Activated CD8-positive, alpha-beta memory T cell treated with anti-CD3 and anti-CD28 coated beads for 48 hours (primary cell): ENCODE measurements around the gene SHISA4.
"Not testable (repeated sequence)": the region's sequence is repeated elsewhere in the genome, so short reads cannot be mapped to it uniquely, and the experiment has no call there.

Experiments
- DNase-seq, 3 experiments: peaks; one replicate each; pipeline ENCODE4 v3.0.0-alpha.2; 2020; ENCODE audit warnings: low read depth in 2 of 3, low spot score in 2 of 3

The SHISA4 gene

DNA sequence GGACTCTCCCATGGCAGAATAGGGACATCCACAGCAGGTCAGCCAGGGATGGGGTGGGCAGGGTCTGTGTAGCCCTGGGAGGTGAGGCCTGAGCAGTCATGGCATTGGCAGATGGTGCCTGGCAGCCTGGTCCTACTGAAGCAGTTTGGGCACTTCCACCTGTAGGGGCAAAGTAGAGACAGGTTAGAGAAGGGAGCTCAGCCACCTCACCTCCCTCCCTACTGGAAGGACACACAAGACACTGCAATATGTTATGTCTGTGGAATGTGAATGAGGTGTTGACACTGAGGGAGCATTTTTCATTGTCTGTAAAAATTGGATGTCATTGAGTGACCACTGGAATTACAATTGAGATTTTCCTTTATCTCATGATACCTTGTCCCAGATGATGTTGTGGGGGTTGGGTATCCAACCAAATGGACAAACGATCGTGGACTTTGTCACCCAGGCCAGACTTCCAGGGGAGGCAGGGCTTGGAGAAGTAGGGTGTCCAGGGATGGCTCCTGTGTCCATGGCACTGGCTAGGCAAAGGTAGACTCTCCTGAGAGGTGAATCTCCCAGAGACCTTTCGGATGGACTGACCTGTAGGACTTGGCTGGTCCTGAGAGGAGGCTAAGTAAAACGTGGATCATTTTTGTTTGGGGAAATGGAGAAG lies 9.7 kb downstream of the SHISA4 start:
- no peak for DNase-seq

DNA sequence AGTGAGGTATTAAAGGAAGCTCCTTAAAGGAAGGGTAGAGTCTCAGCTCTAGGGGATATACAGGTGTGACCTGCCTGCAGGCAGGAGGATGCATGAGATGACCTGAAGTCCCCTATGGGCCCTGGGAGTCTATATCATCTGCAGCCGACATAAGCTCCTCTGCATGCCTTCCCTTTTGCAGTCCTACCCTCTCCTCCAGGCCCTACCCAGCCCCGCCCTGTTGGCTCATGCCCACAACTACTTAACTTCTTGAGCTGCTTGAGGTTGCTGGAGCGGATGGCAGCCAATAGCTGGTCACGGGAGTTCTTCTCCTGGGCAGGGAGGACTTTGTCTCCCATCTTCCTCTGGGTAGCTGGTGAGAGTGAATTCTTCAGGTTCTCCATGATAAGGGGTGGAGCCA lies 10.3 kb downstream of the SHISA4 start:
- no peak for DNase-seq

DNA sequence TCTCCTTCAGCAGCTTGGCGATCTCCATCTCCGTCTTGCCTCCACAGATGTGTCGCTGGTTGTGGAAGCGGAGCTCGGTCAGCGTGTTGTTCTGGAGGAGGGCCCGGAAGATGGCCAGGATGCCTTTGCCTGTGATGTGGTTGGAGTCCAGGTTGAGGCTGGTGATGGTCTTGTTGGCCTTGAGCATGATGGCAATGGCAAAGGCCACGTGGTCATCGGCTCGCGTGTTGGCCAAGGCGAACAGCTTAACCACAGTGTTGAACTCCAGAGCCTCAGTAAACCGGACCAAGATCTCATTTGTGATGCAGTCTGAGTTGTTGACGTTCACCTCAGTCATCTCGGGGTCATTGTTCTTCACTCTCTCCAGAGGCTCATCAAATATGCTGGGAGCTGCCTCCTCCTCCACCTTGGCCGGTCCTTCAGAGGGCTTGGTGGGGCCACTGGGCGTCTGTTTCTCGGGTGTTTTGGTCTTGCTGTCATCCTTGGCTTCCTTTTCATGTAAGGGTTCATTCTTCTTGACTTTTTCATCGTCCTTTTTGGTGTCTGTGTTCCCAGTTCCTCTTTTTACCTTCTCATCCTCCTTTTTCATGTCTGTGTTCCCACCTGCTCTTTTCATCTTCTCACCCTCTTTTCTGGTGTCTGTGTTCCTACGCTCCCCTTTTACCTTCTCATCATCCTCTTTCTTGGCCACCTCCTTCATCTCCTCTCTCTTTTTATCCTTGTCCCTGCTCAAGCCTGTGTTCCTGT lies 11.2 kb downstream of the SHISA4 start:
- DNase-seq = no peak

DNA sequence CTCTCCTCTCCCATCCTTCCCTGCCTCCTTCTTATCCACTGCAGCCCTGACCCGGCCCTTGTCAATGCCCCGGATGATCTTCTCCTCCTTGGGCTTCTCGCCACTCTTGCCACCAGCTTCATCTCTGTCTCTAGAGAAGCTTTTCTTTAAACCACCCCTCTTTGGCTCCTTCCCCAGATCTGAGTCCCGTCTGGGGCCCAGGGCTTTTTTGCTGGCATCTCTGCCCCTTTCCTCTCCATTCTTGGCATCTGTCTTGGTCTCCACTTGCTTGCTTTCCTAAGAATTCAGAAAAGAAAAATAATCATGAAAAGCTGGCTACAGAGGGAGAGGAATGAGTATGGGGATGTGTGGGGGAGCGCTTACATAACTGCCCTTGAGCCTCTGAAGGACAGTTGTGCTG lies 11.8 kb downstream of the SHISA4 start:
- no peak for DNase-seq

DNA sequence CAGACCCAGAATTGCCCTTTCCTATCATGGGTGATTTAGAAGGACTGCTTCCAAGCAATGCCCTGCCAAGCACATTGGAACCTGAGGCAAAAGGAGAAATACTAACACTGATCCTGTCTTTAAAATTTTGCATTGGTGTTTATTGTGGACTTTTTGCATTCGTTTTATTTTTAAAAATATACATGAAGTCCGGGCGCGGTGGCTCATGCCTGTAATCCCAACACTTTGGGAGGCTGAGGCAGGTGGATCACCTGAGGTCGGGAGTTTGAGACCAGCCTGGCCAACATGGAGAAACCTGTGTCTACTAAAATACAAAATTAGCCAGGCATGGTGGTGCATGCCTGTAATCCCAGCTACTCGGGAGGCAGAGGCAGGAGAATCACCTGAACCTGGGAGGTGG lies 12.3 kb downstream of the SHISA4 start:
- not testable (repeated sequence) for DNase-seq

DNA sequence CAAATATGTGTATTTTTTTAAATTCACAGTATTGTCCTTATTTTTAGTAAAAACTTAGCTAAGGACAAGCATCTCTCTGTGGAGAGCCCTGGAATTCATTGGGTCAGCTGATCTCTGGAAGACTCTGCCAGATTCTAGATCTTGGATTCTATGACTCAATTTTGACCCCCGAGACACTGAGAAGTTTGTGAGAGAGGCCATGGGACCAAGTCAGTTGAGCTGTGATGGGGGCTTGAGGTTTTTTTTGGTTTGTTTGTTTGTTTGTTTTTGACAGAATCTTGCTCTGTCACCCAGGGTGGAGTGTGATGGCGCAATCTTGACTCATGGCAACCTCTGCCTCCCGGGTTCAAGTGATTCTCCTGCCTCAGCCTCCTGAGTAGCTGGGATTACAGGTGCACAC lies 13.5 kb downstream of the SHISA4 start:
- DNase-seq = no peak

DNA sequence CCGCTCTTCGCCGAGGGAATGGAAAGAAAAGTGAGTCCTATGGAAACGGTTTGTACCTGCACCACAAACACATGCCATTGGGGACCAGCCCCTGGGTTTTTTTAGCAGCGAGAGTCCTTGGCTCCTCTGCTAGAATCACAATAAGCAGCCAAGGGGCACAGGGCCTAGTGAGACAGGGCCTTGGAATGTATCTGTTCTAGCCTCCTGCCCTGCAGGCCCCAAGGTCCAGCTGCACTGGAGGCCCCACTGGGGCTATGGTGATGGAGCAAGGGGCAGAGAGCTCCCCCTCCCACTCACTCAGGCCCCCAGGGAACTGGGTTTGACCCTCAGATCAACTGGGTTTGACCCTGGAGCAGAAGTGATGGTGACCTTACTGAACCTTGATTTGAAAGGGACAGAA lies 14.4 kb downstream of the SHISA4 start:
- DNase-seq = no peak

DNA sequence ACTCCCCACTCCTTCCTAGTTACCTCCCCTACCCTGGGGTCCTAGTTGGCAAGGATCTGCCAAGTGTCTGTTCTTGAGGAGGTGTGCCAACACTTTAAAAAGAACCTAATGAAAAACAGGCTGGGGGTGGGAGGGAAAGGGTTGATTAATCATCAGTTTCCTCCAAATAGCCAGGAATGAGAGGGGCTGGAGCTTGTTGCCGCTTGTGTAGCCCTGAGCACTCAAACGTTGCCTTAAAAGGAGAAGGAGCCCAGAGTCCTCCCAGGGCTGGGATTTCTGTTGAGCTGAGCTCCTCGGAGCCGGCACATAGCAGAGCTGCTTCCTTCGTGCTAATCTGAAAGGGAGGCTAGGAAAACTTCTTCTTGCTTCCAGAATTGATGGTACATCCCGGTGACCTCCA lies 15.9 kb downstream of the SHISA4 start:
- no peak for DNase-seq

DNA sequence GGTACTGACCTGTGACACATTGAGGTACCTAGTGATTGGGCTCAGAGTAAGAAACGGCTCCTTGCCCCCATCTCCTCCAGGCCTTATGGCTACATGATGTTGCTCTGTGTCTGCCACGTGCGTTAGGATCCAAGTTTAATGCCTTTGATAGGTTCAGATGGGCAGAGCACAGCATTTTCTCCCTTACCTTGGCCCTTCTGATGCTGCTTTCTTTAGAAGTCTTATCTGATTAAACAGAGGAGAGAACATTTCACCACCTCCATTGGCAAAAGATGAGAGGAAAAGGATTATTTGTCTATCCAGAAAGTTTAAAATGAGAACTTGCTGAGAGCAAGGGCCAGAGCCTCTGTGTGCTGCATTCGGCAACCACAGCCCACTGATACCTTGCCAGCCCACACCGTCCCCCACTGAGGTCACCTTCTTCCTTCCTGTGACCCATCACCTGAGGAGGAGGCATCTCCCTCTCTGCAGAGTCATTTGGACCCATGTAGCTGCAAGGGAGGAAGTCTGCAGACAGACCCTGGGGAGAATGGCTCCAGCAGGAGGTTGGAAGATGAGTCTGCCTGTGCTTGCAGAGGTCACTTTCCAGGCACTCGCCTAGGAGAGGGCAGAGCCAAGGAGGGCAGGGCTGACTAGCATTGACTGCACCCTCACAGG lies 16.7 kb downstream of the SHISA4 start:
- DNase-seq = no peak

DNA sequence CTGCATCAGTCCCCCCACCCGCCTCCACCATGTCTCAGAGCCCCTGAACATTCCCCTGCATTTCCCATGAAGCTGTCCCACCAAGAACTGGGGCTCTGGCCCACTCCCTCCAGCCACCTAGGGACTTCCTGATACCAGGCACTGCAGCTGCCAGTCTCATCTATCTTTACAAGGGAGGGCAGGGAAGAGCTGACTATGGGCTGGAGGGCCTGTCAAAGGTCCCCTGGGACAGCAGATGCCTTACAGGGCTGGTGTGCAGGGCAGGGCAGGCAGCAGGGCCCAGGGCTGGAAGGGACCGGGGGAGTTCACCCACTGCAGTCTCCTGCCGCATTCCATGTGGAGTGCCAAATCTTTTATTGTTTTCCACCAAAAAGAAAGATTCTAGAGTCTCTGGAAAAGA lies 17.6 kb downstream of the SHISA4 start:
- no peak for DNase-seq

DNA sequence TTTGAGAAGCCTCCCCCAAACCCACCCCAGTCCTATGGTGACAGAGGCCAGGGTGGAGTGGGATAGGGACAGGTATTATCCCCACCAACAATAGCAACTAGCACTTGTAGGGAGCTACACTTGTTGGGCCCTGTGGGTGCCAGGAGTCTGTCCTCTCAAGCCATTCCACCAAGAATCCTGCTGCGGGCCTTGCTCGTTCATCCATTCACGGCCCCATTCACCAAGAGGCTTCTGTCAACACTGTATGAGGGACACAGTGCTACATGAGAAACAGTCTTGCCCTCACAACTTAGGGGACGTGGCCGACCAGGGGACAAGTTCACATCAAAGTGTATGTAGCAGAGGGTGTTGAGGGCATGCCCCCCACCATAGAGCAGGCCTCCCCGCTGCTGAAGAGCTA lies 18.9 kb downstream of the SHISA4 start:
- DNase-seq = no peak

DNA sequence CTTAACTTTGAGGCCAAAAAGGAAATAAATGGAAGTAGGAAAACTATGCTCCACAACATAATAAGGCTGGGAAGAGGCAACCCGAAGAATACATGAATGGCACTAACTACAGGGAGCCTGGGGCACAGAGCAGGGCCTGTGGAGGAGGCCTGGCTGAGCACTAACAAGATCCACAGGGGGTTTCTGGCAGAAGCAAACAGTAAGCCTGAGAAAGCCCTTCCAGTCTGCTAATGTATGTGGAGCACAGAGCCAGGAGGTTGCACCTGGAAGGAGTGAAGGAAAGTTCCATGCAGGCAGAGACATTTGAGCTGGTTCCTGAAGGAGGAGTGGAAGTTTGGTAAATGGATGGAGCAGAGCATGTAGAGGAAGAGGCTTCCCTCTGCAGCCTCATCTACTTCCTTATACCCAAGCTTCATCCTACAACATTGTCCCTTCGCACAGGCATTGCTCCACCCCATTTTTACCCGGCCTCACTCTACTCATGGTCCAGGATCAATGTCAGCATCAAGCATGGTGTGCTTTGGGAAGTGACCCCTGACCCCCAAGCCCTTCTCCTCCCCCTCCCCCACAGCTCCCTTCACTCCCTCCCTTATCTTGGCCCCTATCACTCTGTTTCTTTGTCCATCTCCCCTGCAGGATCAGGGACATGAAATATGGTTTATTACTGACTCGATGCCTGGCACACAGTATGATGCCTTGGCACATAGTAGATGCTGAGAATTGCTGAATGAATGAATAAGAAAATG lies 23.3 kb downstream of the SHISA4 start:
- no peak for DNase-seq

DNA sequence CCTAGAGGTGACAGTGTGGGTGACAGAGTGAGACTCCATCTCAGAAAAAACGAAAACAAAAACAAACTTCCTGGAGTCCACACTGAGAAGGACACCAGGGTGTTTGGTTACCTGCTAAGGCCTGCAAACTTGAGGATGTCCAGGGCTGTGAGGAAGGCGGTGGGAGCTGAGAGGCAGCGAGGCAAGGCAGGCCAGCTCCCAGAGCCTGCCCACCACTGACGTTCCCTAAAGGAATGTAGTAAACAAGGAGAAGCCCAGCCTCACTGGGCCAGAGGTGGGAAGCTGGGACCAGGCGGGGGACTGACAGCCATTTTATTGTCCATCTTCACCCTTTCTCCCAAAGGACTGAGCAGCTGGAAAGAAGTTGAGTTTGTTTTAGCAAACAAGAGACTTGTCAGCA lies 24.1 kb downstream of the SHISA4 start:
- DNase-seq = no peak

DNA sequence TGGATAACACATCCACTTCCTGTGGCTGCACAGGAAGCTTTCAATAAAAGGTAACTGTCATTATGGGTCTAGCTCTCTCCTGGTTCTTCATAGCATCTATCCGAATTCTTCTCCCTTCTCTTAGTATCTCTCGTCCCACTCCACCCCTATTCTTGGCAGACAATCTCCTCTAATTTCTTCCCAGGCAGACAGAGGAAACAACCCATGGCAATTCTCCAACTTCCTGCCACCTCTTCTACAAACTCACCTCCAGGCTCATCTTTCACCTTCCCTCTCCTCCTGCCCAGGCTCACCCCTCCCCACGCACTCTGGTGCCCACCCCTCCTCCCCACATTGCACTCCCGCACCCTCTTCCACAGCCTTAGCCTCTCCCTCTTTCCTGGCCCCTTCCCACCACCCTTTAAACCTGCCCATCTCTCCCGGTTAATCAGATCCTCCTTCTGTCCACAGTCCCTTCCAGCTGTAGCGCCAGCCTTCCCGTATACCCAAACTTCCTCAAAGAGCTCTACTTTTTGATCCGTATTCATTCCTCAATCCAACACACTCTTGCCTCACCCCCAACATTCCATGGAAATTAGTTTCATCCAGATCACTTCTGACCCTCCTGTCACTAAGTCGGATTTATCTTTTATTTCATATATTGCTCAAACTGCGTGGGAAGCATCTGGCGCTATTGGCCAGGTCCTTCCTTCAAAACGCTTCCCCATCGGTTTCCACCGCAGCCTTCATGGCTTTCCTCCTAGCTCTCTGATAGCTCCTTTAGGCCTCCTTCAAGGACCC lies 25.9 kb downstream of the SHISA4 start:
- no peak for DNase-seq

DNA sequence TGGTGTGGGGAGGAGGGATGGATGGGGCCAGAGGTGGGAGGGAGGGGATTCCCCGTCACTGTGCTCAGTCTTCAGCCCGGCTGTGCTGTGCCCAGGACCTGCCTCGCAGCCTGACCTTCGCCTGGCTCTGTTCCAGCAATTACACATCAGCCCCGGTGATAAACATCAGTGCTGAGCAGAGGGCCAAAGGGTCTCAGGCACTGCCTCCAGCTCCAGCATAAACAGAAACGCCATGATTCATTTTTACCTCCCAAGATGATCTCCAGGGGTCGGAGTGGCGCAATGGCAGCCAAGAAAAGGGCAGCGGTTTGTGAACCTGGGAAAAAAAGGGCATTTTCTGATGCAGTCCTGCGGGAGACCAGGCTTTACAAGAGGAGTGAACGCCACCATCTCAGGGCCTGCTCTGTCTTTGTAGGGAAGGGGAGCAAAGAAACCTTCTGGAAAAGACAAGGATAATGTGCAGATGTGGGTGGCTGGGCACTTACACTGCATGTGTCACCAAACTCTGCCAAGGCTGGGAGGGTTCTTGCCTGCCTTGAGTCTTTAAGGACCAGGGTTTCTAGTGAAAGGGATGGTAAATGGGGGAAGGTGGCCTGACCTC lies 28.1 kb downstream of the SHISA4 start:
- DNase-seq = no peak

DNA sequence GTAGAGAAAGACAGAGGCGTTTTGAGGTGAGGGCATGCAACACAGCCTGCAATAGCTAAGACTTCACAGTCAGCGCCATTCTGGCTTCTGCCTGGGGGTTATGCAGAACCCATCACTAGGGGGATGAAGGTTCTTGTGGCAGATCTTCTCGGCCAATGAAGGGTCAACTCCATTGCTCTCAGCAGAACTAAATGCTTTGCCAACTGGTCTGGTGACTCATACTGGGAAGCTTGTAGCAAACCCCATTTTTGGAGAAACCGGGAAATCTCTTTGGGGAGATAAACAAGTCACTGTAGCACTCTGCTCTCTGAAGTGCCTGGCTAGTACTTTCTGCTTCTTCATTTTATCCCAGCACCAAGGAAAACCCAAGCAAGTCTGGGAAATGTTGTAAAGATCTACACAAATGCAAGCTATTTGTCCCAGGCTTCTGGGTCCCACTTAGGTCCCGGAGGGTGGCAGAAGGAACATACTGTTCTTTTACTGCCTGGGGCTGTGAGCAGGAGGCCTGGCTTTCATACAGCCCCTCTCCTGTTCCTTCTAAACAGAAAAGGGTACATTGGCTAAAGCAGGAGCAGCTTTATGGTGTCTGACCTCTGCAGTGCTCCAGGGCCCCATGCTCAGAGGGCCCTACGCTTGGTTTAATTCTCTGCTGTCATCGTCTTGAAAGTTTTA lies 28.8 kb downstream of the SHISA4 start:
- no peak for DNase-seq

DNA sequence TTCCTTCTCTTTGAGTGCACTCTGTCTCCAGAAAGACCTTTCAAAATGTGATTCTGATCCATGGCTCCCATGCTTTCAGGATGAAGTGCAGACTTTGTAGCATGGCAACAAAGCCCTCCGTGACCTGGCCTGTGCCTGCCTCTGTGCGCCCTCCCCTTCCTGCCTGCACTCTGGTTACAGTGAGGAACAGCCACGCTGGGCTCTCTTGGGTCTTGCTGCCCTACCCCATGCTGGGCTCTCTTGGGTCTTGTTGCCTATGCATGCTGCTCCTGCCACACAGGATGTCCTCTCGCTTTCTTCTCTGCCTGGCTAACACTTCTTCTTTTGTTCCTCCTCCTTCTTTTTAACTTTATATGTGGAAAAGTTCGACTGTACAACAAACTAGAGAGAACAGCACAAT lies 29.6 kb downstream of the SHISA4 start:
- no peak for DNase-seq

DNA sequence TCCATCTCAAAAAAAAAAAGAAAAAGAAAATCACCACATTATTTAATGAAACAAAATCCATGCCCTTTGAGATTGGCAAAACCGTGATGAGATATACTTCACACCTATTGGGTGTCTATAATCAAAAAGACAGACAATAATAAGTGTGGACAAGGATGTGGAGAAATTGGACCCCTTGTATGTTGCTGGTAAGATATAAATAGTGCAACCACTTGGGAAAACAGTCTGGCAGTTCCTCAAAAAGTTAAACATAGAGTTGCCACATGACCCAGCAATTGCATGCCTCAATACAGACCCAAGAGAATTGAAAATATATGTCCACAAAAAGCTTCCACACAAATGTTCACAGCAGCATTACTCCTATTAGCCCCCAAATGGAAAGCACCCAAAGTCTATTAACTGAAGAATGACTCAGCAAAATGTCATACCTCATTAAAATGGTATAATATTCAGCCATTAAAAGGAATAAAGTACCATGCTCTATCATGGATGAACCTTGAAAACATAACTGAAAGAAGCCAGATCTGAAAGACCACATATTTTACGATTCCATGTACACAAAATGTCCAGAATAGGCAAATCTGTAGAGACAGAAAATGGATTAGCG lies 33.4 kb downstream of the SHISA4 start:
- DNase-seq = no peak

DNA sequence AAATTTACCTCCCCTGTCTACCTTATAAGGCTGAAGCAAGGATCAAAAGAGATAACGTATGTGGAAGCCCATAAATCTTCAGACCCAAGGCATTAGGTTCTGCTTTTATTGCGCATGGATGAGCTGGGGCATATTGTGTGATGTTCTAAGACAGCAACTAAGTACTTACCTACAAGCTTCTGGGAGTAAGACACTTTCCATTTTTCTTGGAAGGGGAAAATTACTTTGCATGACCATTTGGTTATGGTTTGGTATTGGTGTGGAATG lies 36.5 kb downstream of the SHISA4 start:
- no peak for DNase-seq
